ENCODE results near the gene ST3GAL3.

DNA sequence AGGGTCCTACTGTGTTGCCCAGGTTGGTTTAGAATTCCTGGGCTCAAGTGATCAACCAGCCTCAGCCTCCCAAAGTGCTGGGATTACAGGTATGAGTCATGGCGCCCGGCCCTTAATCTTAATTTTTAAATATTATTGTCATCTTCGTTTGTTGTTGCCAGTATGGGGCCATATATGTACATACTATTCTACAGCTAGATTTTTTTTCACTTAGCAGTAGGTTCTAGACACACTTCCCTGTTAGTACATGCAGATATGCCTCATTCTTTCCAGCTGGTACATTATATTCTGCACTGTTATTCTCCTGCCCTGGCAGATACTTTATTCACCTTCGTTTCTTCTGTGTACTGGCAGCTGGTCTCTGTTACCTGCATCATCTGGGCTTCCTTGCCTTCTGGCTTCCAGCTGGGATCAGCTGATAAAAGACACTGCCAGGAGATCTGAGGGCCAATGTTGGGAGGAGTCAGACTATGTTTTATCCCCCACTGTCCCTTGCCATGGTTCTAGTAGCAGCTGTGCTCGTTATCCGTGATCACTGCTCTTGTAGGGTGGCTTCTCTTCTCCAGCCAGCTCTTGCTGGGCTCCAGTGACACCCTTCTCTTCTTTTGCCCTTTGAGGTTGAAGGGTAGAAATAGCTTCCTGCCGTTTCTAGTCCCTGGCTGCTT is 24.7 kb downstream of the ST3GAL3 start:
- TF ChIP-seq, protein P1, sequence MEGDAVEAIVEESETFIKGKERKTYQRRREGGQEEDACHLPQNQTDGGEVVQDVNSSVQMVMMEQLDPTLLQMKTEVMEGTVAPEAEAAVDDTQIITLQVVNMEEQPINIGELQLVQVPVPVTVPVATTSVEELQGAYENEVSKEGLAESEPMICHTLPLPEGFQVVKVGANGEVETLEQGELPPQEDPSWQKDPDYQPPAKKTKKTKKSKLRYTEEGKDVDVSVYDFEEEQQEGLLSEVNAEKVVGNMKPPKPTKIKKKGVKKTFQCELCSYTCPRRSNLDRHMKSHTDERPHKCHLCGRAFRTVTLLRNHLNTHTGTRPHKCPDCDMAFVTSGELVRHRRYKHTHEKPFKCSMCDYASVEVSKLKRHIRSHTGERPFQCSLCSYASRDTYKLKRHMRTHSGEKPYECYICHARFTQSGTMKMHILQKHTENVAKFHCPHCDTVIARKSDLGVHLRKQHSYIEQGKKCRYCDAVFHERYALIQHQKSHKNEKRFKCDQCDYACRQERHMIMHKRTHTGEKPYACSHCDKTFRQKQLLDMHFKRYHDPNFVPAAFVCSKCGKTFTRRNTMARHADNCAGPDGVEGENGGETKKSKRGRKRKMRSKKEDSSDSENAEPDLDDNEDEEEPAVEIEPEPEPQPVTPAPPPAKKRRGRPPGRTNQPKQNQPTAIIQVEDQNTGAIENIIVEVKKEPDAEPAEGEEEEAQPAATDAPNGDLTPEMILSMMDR (optimal IDR thresholded peaks at IDR 0.05 in 1 of 3, IDR thresholded peaks at IDR 0.05 in 1 of 3, conservative IDR thresholded peaks at IDR 0.05 in 1 of 3; ENCODE audit: extremely low read depth in 1 of 3, insufficient read depth in 2 of 3, low read length in 3 of 3): no peak
- no peak for TF ChIP-seq EZH2 (IDR thresholded peaks at IDR 0.05; ENCODE audit: low read length)

All from keratinocyte (primary cell).